ENCODE measurements around the gene ADRA2B.

Gene ADRA2B

DNA sequence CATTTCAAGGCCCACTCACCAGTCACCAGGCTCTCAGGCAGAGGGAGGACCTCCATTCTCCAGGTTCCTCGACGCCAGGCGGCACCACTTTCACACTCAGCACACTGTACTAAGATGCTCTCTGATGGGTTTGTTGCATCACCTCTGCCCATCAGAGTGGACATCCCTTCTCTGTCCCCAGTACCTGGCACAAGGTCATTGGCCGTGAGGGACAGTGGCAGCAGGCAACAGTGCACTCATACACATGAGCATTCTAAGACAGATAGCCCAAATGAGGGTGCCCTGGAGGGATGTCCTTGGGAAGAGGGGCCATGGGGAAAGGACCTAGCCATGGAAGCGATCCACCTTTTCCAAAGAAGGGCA is 3.0 kb upstream of the ADRA2B start:
- DNase-seq (ENCODE audit: low read depth in 3 of 3, low spot score in 1 of 3) = no peak

DNA sequence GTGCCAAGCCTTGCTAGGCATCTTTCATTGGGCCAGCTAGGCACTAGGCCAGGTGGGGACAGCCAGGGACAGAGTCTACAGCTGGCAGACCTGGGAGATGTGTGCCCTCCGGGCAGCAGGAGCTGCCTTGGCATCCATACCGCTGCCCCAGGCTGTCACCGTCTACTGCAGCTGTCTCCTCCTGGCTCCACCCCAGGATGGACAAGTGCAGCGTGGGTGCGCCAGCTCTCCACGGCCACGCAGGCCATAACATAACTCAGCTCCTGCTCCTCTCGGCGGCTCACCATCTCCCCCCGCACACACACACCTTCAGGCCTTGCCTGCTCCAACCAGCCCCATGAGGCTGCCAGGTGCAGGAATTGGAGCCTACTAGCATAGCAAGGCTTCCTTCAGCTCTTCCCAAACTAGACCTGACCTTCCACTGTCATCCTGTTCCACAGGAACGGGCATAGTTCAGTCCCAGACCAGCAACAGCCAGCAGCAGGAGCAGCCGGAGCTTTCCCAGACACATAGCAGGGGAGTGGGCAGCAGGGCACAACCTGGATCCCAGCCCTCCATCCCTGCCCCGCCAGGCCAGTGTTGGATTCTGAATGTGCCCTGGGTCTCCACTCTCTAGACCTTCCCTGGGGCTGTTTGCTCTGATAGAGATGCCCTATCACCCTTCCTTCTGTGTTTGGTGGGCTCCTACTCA is 2.5 kb upstream of the ADRA2B start:
- no peak for DNase-seq (ENCODE audit: low read depth in 3 of 3, low spot score in 1 of 3)

DNA sequence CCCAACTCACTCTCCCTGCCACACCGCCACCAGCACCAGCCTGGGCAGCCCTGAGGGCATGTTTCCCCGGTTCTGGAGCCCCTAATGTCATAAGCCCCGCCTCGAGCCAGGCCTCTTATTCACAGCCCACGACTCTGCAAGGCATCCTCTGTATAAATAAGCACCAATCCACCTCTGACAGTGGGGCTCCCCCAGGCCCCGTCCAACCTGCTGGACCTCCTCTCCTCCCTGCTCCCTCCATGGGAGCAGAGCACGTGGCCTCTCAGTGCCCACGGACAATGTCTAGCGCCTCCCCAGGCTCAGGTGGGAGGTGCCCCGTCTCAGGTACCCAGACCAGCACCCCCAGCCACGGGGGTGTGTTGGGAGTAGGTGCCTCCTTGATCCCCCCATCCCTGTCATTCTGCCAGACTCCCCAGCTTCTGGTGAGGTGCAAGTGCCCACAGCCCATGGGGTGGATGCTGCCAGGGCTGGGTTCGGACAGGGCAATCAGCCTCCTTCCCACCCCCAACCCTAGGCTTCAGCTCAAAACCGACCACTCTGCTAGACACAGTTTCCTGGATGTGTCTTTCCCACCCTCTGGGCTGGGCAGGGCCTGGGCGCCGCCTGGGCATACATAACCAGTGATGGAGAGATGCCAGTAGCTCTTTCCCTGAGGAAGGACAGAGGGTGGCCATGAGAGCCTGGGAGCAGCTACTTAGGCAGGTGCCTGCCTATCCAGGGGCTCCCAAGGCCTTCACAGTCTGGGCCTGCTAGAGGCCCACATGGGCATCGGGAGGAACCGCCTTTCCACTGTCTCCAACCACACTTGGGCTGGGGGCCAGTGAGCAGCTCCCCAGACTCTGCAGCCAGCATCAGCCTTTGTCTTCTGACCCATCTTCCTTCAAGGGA is 1.6 kb upstream of the ADRA2B start:
- DNase-seq (ENCODE audit: low read depth in 3 of 3, low spot score in 1 of 3) = no peak

DNA sequence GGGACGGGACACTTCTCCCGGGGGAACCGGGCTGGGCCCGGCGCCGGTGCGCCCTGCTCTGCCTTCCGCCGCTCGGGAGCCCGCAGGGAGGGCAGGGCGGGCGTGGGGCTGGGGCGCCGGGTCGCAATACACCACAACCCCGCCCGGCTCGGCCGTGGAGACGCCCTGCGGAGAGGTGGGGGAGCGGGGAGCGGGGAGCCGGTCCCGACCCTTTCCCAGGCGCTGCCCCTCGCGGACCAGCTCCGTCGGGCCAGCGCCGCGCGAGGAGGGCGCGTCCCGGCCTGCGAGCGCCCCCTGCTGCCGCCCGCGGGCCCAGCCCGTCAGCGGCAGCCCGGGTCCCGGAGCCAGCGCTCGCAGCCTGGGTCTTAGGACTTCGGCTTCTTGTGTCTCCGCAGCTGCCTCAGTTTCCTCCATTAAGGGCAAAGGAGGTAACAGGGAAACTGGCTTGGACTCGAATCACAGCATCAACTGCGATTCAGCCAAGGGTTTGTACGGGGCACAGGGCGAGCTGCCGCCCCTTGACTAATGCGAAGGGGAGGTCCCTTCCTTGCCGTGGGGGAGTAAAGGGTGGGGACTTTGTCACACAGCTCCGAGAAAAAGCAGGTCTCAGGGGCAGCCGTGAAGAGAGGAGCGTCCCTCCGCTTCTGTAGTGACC is 635 bp upstream of the ADRA2B start:
- peak in 1 of 3 donors; percentile 62 for DNase-seq (ENCODE audit: low read depth in 3 of 3, low spot score in 1 of 3)

DNA sequence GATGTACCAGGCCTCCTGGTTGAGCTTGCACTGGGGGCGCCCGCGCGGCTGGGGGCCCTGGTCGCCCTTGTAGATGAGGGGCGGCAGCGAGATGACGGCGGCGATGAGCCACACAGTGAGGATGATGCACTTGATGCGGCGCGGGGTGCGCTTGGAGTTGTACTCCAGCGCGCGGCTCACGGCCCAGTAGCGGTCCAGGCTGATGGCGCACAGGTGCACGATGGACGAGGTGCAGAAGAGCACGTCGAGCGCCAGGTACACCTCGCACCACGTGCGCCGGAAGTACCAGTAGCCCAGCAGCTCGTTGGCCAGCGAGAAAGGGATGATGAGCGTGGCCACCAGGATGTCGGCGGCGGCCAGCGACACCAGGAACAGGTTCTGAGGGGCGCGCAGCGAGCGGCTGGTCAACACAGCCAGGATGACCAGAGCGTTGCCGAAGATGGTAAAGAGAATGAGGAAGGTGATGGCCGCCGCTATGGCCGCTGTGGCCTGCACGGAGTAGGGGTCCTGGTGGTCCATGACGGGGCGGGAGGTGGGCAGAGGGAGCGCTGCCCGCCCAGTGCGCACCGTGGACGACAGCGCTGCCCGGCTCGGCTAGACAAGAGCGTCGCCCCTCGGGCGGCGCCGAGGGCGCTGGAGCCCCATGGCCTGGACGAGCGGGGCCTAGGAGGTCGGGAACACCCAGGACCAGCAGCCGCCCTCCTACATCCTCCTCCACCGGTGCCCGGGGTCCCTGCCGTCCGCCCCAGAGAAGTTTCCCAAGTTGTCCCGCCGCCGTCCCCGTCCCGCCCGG is 544 bp downstream of the ADRA2B start:
- DNase-seq (ENCODE audit: low read depth in 3 of 3, low spot score in 1 of 3) = no peak

DNA sequence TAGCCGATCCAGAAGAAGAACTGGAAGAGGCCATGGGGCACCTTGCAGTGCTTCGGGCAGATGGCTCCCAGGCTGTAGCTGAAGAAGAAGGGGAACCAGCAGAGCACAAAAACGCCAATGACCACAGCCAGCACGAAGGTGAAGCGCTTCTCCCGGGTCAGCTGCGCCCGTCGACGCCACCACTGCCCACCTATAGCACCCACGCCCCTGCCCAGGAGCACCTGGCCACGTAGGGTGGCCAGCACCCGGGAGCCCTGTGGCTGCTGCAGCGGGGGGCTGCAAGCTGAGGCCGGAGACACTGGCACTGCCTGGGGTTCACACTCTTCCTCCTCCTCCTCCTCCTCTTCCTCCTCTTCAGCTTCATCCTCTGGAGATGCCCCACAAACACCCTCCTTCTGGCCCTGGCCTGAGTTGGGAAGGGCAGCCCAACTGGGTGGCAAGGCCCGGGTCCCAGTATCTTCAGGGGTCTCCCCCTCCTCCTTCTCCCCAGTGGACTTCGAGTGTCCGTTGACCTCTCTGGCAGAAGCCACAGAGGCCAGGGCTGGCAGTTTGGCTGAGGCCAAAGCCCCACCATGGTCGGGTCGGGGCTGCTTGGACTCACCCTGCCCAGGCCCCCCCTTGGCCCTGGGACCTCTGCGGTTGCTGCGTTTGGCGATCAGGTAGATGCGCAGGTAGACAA is 1.3 kb downstream of the ADRA2B start:
- no peak for DNase-seq (ENCODE audit: low read depth in 3 of 3, low spot score in 1 of 3)

DNA sequence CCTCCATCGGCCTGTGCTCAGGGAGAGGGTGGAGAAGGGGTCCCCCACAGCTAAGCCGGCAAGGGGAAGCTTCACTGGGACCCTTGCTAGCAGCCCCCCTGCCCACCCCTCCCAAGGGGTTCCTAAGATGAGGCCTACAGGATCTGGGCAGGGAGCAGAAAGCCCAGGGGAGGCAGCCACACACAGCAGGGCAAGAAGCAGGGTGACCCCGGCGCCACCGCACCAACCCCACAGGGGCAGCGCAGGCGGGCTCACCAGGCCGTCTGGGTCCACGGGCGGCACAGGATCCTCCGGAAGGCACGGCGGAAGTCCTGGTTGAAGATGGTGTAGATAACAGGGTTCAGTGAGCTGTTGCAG is 1.8 kb downstream of the ADRA2B start:
- DNase-seq (ENCODE audit: low read depth in 3 of 3, low spot score in 1 of 3) = no peak

DNA sequence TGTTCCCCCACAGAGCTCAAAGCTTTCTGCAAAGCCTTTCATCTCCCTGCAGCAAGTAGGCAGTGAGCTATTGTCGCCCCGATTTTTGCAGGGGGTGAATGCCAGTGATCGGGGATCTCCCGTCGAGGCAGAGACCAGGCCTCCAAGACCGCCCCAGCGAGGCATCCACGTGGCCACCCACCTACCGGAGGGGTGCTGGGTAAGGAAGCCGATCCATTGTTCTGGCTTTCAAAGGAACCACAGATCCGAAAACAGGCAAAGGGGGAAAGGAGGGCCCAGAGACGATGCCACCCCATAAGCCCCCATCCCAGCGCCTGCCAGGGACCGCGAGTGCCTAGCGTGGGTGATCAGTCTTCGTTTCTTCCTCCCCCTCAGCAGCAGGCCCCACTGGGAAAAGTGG is 2.4 kb downstream of the ADRA2B start:
- no peak for DNase-seq (ENCODE audit: low read depth in 3 of 3, low spot score in 1 of 3)

DNA sequence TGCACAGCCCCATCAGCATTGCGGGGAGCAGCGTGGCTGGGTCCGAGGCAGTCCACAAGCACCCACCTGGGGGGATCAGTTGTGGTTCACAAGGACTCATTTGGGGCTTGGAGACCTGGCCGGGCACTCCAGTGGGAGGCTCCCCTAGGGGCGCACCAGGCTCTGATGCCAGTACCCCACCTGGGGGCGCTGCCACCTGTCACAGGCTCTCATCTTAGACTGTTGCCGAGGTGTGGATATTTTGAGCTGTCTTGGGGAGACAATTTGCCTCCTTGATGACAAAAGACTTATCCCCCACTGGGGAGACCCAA is 3.0 kb downstream of the ADRA2B start:
- no peak for DNase-seq (ENCODE audit: low read depth in 3 of 3, low spot score in 1 of 3)

DNA sequence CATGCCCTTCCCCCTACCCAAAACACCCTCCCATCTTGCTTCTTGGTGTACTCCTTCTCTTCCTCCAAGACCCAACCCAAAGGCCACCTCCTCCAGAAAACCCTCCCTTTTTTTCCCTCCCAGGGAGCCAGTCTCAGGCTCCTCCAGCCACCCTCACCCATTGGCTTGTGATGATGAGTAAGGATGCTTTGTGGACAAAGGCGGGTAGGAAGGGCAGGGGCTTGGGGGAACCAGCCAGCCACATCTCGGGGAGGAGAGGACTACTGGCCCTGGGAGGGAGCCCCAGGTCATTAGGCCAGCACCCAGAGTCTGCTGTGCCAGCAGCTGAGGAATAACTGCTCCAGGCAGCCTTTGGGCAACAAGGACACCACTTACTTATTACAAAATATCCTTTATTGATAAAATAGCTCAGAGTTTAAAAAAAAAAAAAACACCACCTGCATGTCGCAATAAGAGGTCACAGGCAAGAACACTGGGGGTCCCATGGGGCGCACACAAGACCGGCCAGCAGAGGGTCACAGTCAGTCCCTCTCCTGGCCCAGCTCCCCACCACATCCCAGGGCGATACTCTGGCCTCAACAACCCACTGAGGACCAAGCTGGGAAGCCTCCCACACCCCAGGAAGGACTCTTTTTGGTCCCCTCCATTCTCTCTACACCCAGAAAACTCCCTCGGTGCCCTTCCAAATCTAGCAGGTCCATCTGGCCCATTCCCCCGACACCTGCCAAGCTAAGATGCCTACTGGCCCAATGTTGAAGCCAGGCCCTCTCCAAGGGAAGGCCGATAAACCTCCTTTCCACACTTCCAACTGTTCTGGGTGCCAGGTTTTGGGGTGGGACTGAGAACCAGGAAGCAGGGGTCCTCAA is 3.6 kb downstream of the ADRA2B start:
- DNase-seq (ENCODE audit: low read depth in 3 of 3, low spot score in 1 of 3) = no peak

DNA sequence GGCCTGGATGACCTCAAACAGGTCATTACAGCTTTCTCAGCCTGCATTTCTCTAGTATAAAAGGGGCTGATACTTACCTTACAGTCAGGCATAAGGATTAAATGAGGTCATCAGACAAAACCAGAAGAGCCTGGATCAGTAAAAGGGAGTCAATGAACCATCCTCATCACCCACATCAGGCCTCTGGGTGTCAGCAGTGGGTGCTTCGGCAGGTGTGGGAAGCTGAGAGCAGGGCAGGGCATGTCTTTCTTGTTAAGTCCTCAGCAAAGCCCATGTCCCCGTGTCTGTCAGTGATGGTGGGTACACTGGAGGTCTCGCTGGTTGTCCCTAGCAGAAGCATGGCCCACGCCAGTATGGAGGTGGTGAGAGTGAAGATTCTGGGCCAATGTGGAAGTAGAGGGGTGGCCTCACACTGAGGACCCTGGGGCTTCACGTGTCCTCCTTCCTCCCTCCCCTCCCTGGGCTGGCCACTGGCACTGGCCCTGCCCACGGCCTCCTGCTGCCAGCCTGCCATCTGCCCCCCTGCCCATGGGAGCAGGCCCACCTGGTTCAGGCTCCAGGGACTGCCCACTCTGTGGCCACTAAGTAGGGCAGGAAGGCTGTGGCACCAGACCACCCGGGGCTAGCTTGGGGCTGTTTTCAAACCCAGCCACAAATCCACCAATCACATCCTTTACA is 4.4 kb downstream of the ADRA2B start:
- no peak for DNase-seq (ENCODE audit: low read depth in 3 of 3, low spot score in 1 of 3)

DNA sequence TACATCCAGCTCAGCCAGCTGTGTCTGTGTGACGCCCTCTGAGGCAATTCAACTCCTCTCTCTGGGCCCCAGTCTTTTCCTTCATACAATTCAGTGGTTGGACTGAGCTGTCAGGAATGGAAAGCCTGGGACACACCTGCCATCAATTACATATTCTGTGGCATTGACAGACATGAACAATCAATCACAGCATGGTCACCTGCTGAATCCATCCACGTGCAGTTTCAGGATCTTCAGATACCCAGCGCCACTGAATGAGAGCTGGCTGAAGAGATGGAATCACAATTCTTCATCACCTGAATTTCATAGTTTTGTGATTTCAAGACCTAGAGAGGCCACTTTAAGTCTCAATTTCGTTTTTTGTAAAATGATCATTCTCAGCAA is 5.1 kb downstream of the ADRA2B start:
- DNase-seq (ENCODE audit: low read depth in 3 of 3, low spot score in 1 of 3) = no peak

DNA sequence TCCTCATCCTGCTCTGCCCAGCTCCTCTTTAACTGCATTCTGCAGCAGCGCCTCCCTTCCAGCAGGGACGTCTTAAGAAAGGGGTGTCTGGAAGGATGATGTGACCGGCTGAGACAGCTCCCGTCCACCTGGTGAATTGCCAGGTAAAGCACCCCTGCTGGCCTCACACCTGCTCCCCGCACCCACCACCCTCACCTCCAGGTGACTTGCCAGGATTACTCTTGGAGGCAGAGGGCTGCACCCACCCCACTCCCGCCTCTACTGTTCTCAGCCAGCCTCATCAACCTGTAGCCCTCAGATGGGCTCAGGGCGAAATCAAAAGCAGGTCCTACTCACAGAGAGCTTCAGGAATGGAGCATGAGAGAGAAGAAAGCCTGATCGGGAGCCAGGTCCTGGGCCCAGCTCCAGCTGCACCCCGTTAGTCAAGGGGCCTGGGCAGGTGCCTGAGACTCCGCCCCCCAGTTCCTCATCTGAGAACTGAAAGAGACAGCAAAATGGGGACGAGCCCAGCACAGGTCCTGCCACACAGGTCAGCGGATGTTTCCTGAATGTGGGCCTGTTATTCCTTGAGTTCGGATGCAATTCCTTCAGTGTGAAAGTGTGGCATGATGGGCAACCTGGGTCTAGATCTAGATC is 5.6 kb downstream of the ADRA2B start:
- no peak for DNase-seq (ENCODE audit: low read depth in 3 of 3, low spot score in 1 of 3)

DNA sequence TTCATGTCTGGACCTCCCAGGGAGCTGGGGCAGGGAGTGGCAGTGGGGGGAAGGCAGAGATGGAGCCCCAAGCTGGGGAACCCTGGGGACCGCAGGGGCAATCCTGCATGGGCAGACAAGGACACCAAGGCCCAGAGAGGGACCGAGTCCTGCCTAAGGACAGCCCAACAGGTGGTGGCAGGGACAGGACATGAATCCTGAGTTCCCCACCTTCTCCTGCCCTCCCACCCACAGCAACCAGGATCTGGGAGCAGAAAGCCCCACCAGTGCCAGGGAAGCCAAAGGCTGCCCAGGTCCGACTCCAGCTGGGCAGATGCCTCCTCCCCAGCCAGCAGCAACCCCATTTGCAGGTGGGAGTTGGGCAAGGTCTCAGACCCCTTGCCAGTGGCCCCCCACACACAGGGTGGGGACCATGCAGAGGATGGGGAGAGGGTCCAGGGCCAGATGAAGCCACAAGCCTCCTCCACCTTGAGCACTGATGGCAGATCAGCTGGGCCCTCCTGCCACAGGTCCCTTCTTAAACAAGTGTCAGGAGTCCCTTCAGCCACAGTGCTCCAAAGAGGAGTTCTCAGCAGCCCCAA is 6.3 kb downstream of the ADRA2B start:
- DNase-seq (ENCODE audit: low read depth in 3 of 3, low spot score in 1 of 3) = no peak

DNA sequence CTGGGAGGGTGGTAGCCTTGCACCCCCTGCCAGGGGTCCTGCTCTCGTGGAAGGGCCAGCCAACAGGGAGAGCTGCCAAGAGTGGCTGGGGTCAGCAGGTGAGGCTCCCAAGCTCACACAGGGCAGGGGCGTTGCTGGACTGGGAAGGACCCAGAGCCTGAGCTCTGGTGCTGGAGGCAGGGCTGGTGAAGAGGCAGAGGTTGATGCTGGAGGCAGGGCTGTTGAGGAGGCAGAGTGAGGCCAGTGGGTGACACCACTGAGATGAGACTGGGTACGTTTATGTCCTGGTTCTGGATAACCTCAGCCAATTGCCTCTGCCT is 7.0 kb downstream of the ADRA2B start:
- no peak for DNase-seq (ENCODE audit: low read depth in 3 of 3, low spot score in 1 of 3)

DNA sequence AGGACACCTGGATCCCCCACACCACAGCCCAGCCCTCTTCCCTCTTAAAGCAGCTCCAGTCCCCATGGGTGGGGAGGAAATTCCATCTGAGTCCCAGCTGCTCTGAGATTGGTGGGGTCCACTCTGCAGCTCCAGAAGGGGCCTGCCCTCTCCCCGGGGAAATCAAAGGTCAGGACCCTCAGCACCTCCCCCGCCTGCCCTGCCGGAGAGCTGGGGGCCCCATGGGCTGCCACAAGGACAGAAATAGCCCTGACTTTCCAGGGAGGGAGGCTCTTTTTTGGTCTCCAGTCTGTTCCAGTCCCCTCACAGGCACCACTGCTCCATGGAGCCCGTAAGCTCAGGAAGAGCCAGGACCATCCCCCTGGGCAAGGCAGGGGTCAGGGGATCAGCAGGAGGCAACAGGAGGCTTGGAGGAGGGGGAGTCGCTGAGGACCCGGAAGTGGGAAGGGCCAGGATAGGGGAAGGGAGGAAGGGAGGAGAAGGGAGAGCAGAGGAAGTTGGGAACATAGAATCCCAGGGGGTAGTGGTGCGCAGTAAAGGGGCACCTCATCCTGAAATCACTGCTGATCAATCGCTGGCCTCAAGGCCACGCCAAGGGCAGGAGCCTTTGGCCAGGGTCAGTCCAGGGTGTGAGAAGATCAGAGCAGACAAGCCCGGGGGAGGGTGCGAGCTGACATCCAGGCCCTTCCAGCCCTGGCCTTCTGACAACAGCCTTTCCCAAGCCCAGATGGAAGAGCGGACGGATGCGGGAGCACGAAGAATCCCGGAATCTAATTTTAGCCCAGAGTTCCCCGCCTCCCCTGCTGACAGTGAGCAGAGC is 7.6 kb downstream of the ADRA2B start:
- DNase-seq (ENCODE audit: low read depth in 3 of 3, low spot score in 1 of 3) = no peak

DNA sequence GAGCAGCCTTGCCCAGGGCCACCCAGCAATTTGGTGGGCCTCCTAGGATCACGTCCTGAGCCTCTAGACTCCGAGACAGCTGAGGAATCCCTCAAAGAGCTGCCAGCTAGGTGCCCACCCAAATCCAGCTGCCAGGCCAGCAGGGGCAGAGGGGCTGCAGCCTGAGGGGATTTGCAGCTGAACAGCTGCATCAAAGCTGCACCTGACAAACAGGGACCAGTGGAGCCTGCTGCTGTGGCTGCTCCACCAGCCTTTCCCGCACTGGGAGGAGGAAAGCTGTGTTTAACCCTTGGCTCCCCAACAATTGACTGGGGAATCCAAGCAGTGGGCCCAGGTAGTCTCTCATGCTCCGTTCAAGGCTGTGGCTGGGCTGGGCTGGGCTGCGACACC is 8.2 kb downstream of the ADRA2B start:
- DNase-seq (ENCODE audit: low read depth in 3 of 3, low spot score in 1 of 3) = no peak

DNA sequence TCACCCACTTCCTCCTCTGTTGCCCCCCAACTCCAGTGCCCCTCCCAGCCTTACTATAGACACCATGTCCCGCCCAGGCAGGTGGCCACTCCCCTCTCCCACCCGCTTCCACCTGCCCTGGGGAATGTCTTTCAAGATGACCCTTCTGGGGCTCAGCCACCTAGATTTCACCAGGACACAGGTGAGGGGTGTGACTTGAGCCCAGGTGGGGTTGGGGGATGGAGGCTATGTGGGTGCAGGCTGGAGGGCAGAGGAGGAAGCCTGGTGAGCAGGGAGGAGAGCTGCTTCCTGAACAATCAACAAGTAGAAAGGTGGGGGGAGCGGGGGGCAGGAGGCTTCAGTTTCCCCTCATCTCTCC is 8.7 kb downstream of the ADRA2B start:
- no peak for DNase-seq (ENCODE audit: low read depth in 3 of 3, low spot score in 1 of 3)
